A549 (cell line): ENCODE data around the gene MCM7. TPM values are rescaled to one million over a fixed set of nuclear protein-coding genes. Genes with fewer than 3 reads are reported as not detected.

Source experiments
- ATAC-seq, 2 experiments: fragments of 200-7000 bp in 1 of 2; fragments of >200 bp in 1 of 2; cut with Nextera tagmentation in 1 of 2; cut with Tn5 transposase in 1 of 2; 3 replicates each; pipeline versions ENCODE4 v1.8.0 to v1.9.1; 2018 to 2020; ENCODE audit warnings: mild to moderate bottlenecking in 1 of 2, moderate library complexity in 1 of 2
- CTCF ChIA-PET: fragments of 300-600 bp; sonication (Branson Sonifier 250); formaldehyde crosslinking; extraction: SDS; loops from one replicate; lab custom pipeline; 2021; ENCODE audit warnings: antibody characterized with exemption, inconsistent platforms; lab: Yijun Ruan, JAX
- POLR2A ChIA-PET: fragments of 350-600 bp; formaldehyde crosslinking; extraction: SDS; loops from one replicate; lab custom pipeline; 2021; ENCODE audit warnings: antibody characterized with exemption, inconsistent platforms; lab: Yijun Ruan, JAX
- DNase-seq, 2 experiments: peaks; one replicate each; pipeline versions ENCODE4 v3.0.0 to v3.0.0-alpha.2; 2011 to 2016; ENCODE audit warnings: low read depth in 1 of 2, low spot score in 1 of 2
- FAIRE-seq: peaks from 2 replicates; lab custom pipeline; 2011; peaks lifted over from hg19 to GRCh38; lab: Jason Lieb, UNC
- H3K27ac ChIP-seq, 2 experiments: fragments of >200 bp; sonication (Bioruptor Twin); formaldehyde crosslinking; 3 replicates each; pipeline ENCODE4 v1.5.1; 2016 to 2017
- H3K4me1 ChIP-seq: fragments of >200 bp; sonication (Bioruptor Twin); formaldehyde crosslinking; 3 replicates; pipeline ENCODE4 v1.6.1; 2016
- H3K4me2 ChIP-seq: fragments of >200 bp; sonication (Bioruptor Twin); formaldehyde crosslinking; 3 replicates; pipeline ENCODE4 v1.6.1; 2016
- H3K4me3 ChIP-seq: fragments of >200 bp; sonication (Bioruptor Twin); formaldehyde crosslinking; 3 replicates; pipeline ENCODE4 v1.5.1; 2016
- H3K9me3 ChIP-seq: fragments of >200 bp; sonication (Bioruptor Twin); formaldehyde crosslinking; 3 replicates; pipeline ENCODE4 v1.6.1; 2016
- ATOH8 ChIP-seq: fragments of 250-450 bp; sonication (Bioruptor Pico); IDR thresholded peaks from 2 replicates; pipeline ENCODE4 v1.5.0; 2020; ENCODE audit warnings: low read depth, mild to moderate bottlenecking, moderate library complexity
- CBX8 ChIP-seq: fragments of 200-600 bp; sonication (generic); IDR thresholded peaks from 2 replicates; pipeline ENCODE4 v1.6.1; 2016
- CHD4 ChIP-seq: fragments of 200-600 bp; sonication (generic); IDR thresholded peaks from 2 replicates; pipeline ENCODE4 v1.6.1; 2016; ENCODE audit warnings: antibody characterized with exemption, mild to moderate bottlenecking, borderline replicate concordance
- CTCF ChIP-seq: fragments of >200 bp; sonication (Bioruptor Twin); formaldehyde crosslinking; IDR thresholded peaks from 3 replicates; pipeline ENCODE4 v1.5.1; 2016
- EHF ChIP-seq: fragments of 250-450 bp; sonication (Bioruptor Pico); IDR thresholded peaks from 2 replicates; pipeline ENCODE4 v1.5.0; 2020; ENCODE audit warnings: mild to moderate bottlenecking
- EHMT2 ChIP-seq: fragments of 200-600 bp; sonication (generic); IDR thresholded peaks from 2 replicates; pipeline ENCODE4 v1.6.1; 2016; ENCODE audit warnings: antibody characterized with exemption, low read depth, mild to moderate bottlenecking, moderate library complexity
- ESRRA ChIP-seq: fragments of 150-350 bp; IDR thresholded peaks from 2 replicates; pipeline ENCODE4 v1.6.1; 2014; ENCODE audit warnings: mild to moderate bottlenecking, low read length, borderline replicate concordance
- FOSL2 ChIP-seq, 2 experiments: fragments of 450-650 bp in 1 of 2; fragments of >200 bp in 1 of 2; sonication (Bioruptor Twin) in 1 of 2; formaldehyde crosslinking; IDR thresholded peaks; 2 replicates each; pipeline versions ENCODE4 v1.5.0 to v1.6.1; 2016 to 2020; ENCODE audit warnings: mild to moderate bottlenecking in 1 of 2, moderate library complexity in 1 of 2
- HOXA7 ChIP-seq: fragments of 250-450 bp; sonication (Bioruptor Pico); IDR thresholded peaks from 2 replicates; pipeline ENCODE4 v1.5.0; 2020; ENCODE audit warnings: mild to moderate bottlenecking, moderate library complexity
- HOXB13 ChIP-seq: fragments of 250-450 bp; sonication (Bioruptor Pico); IDR thresholded peaks from 2 replicates; pipeline ENCODE4 v1.5.0; 2020; ENCODE audit warnings: low read depth, mild to moderate bottlenecking, moderate library complexity
- POLR2A ChIP-seq: IDR thresholded peaks from 2 replicates; pipeline ENCODE4 v1.6.1; 2012; ENCODE audit warnings: mild to moderate bottlenecking, low read length
- RAD21 ChIP-seq, 2 experiments: fragments of >200 bp in 1 of 2; sonication (Bioruptor Twin) in 1 of 2; formaldehyde crosslinking in 1 of 2; IDR thresholded peaks in 1 of 2; conservative IDR thresholded peaks in 1 of 2; 2 replicates in 1 of 2; 3 replicates in 1 of 2; pipeline ENCODE4 v1.6.1; 2012 to 2018; ENCODE audit warnings: inconsistent platforms in 1 of 2
- RCOR1 ChIP-seq: fragments of 150-350 bp; IDR thresholded peaks from 2 replicates; pipeline ENCODE4 v1.6.1; 2014; ENCODE audit warnings: antibody characterized with exemption, low read length, low read depth
- RNF2 ChIP-seq: fragments of 200-600 bp; sonication (generic); IDR thresholded peaks from 2 replicates; pipeline ENCODE4 v1.6.1; 2016; ENCODE audit warnings: low read depth, mild to moderate bottlenecking, antibody characterized with exemption, moderate library complexity, borderline replicate concordance
- SREBF2 ChIP-seq: fragments of 450-650 bp; IDR thresholded peaks from 2 replicates; pipeline ENCODE4 v1.6.1; 2014; ENCODE audit warnings: mild to moderate bottlenecking, moderate library complexity
- TP53 ChIP-seq: fragments of 250-450 bp; sonication (Bioruptor Pico); IDR thresholded peaks from 2 replicates; pipeline ENCODE4 v1.5.0; 2021; ENCODE audit warnings: mild to moderate bottlenecking, moderate library complexity
- USF2 ChIP-seq: fragments of 450-650 bp; IDR thresholded peaks from 2 replicates; pipeline ENCODE4 v1.6.1; 2014; ENCODE audit warnings: antibody characterized with exemption
- WGBS: methylation state at CpG from one replicate; pipeline ENCODE4 v1.1.6; 2017; ENCODE audit errors: missing lambda C conversion rate; 5-methylcytosine and 5-hydroxymethylcytosine counted together
- polyA plus RNA-seq, 4 experiments: library from polyadenylated mRNA; depleted of rRNA in 3 of 4; stranded (reverse); fragments of >200 nt; fragmentation: RNase III in 1 of 4; extraction: RNeasy Plus Mini Kit Qiagen cat#74134 plus additional on column Dnase treatment in 1 of 4; gene quantifications; 2 replicates in 3 of 4; 3 replicates in 1 of 4; pipeline ENCODE4 v1.2.3, GENCODE V29; 2011 to 2017
- TF ChIP-seq, protein P1 (sequence below): IDR thresholded peaks from 2 replicates; pipeline ENCODE4 v1.6.1; 2012; ENCODE audit warnings: low read depth, borderline replicate concordance

MCM7 gene
- polyA plus RNA-seq, 2 of the 4 experiments (the other 2 are of a cell fraction) = 145 to 287 TPM

- Histone ChIP-seq H3K4me3 (no peak overlapping the region), H3K27ac (no peak overlapping the region), H3K4me1 (peaks cover 29% of the 10 kb centered on the region), H3K4me2 (no peak overlapping the region), H3K9me3 (no peaks in the 10 kb centered on the region)
- ChIA-PET POLR2A (interaction anchor here (1.4 to 1.8 kb wide), 2 partner anchors 21 to 307 kb away, joined by 4 to 6 read pairs; partner anchors contain the start of genes AP4M1, MCM7 and MEPCE), CTCF (interaction anchor here (1.5 to 5.6 kb wide), 2 partner anchors 8 to 9 kb away, joined by 4 to 46 read pairs; no protein-coding TSS in a partner anchor)
- no peak for TF ChIP-seq RAD21 (conservative IDR thresholded peaks at IDR 0.05 in 1 of 2, IDR thresholded peaks at IDR 0.05 in 1 of 2)
- no peak for TF ChIP-seq ESRRA
- no peak for TF ChIP-seq USF2
- no peak for TF ChIP-seq HOXA7 (CRISPR knock-in tag)
- no peak for TF ChIP-seq POLR2A
- TF ChIP-seq, protein P1, sequence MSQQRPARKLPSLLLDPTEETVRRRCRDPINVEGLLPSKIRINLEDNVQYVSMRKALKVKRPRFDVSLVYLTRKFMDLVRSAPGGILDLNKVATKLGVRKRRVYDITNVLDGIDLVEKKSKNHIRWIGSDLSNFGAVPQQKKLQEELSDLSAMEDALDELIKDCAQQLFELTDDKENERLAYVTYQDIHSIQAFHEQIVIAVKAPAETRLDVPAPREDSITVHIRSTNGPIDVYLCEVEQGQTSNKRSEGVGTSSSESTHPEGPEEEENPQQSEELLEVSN = no peak
- DNase-seq (no peak), FAIRE-seq (no peak), ATAC-seq (no peak)
- 85% methylated on average over 13 of the region's 13 CpGs for WGBS
Observed at GRCh38 chr7:100122067-100122466, 20.9 kb upstream of the MCM7 start.

DNA sequence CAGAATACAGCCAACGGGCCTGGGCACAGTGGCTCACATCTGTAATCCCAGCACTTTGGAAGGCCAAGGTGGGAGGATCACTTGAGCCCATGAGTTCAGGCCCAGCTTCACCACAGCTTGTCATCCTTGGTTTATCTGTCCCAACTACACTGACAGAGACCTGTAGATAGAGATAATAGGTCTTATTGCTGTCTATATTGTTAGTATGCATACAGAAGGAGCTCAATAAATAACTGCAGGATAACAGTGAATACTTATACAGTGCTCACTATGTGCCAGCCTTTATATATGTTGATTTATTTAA is 19.5 kb upstream of the MCM7 start:
- Histone ChIP-seq H3K4me3 (no peak overlapping the region; the same call in 2 of the 3 replicates), H3K9me3 (no peaks in the 10 kb centered on the region), H3K4me1 (peaks cover 27% of the 10 kb centered on the region)
- CTCF ChIA-PET = interaction anchor here (5.6 kb wide), 1 partner anchor 11 kb away, joined by 46 read pairs; no protein-coding TSS in a partner anchor
- WGBS = 32% methylated on average over 1 of the region's 1 CpG
- POLR2A ChIA-PET = interaction anchor here (1.2 to 1.8 kb wide), 2 partner anchors 19 to 309 kb away, joined by 4 to 10 read pairs; partner anchors contain the start of genes AP4M1, MCM7 and MEPCE
- no peak for TF ChIP-seq CBX8
- TF ChIP-seq RNF2 = no peak
- TF ChIP-seq HOXB13 (CRISPR knock-in tag) = no peak
- TF ChIP-seq, all 56 proteins: peak for 0
- DNase-seq = no peak
- peak overlapping the region; percentile 86 to 90; a peak in 3 of 6 replicates for H3K27ac ChIP-seq
- ATAC-seq = 0 out of 6 replicates have a peak, but pooled peaks of 1 of the 2 experiments have one; percentile 1
- no peak for FAIRE-seq
- peak overlapping the region; percentile 92 for H3K4me2 ChIP-seq

GRCh38 chr7:100119970-100120732 is 19.0 kb upstream of the MCM7 start:
- peaks cover 21% of the 10 kb centered on the region for H3K4me1 ChIP-seq
- peak; percentile 68 to 83 for DNase-seq
- ChIA-PET CTCF (interaction anchor here (5.6 kb wide), 1 partner anchor 11 kb away, joined by 46 read pairs; no protein-coding TSS in a partner anchor), POLR2A (interaction anchor here (1.2 kb wide), 1 partner anchor 18 kb away, joined by 10 read pairs; the partner anchor contains the start of genes AP4M1 and MCM7)
- H3K27ac ChIP-seq = peak overlapping the region; percentile 86 to 90
- 28% methylated on average over 18 of the region's 19 CpGs for WGBS
- no peak for FAIRE-seq
- no peaks in the 10 kb centered on the region for H3K9me3 ChIP-seq
- H3K4me3 ChIP-seq = peak overlapping the region; percentile 81
- no peak for TF ChIP-seq TP53 (CRISPR knock-in tag)
- no peak for TF ChIP-seq SREBF2
- TF ChIP-seq CHD4 = no peak
- no peak for TF ChIP-seq EHMT2
- TF ChIP-seq EHF = no peak
- no peak for TF ChIP-seq FOSL2 (IDR thresholded peaks at IDR 0.05)
- TF ChIP-seq FOSL2 (CRISPR knock-in tag; IDR thresholded peaks at IDR 0.05) = no peak
- TF ChIP-seq CTCF = no peak
- no peak for TF ChIP-seq RCOR1
- TF ChIP-seq ATOH8 (CRISPR knock-in tag) = no peak
- no peak for TF ChIP-seq RAD21 (conservative IDR thresholded peaks at IDR 0.05 in 1 of 2, IDR thresholded peaks at IDR 0.05 in 1 of 2)
- peak; percentile 79 to 83 for ATAC-seq
- H3K4me2 ChIP-seq = peak overlapping the region; percentile 92
